GM19328 (cell line): Measurements from ENCODE around the gene VCX2.
"Not testable (repeated sequence)": the region's sequence is repeated elsewhere in the genome, so short reads cannot be mapped to it uniquely, and the experiment has no call there.

Experiments
- ATAC-seq: cut with Tn5 transposase; IDR thresholded peaks from one replicate; pipeline ENCODE4 v1.9.1; 2021; ENCODE audit warnings: mild to moderate bottlenecking, moderate library complexity; ENCODE audit not compliant: unreplicated experiment

The VCX2 gene

GRCh38 chrX:8122538-8122937, 48.5 kb downstream of the VCX2 start:
- no peak for ATAC-seq

- ATAC-seq = not testable (repeated sequence)
Measured at GRCh38 chrX:8121391-8121790, 49.7 kb downstream of the VCX2 start.
